ENCODE results near the gene YTHDF2.

DNA sequence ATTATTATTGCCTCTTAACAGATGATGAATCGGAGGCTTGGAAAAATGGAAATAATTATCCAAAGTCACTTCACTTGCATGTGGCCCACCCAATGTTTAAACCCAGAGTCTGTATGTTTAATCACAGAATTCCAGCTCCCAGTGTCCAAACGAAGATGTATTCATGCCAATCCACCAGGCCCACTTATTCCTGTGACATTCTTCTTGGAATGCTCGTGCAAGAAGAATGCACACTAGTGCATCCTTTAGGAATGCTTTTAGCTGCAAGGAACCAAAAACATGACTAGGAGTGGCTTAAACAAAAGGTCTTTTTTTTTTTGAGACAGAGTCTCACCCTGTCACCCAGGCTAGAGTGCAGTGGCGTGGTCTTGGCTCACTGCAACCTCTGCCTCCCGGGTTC lies 66.3 kb downstream of the YTHDF2 start:
- TF ChIP-seq ZNF274 (IDR thresholded peaks at IDR 0.05; ENCODE audit: low read depth, low read length) (no peak), SUZ12 (IDR thresholded peaks at IDR 0.05; ENCODE audit: extremely low read depth, insufficient read depth, insufficient read length) (no peak)
